GM19023 (cell line): Measurements from ENCODE around the gene SCT.

Experiments used
- ATAC-seq: cut with Tn5 transposase; IDR thresholded peaks from one replicate; pipeline ENCODE4 v1.9.1; 2021; ENCODE audit warnings: mild to moderate bottlenecking, moderate library complexity; ENCODE audit not compliant: unreplicated experiment

Gene SCT

GRCh38 chr11:611001-611996 lies 15.7 kb downstream of the SCT start:
- no peak for ATAC-seq

- no peak for ATAC-seq
Observed at GRCh38 chr11:610146-610801, 16.7 kb downstream of the SCT start.

- no peak for ATAC-seq
Observed at GRCh38 chr11:609341-609811, 17.6 kb downstream of the SCT start.

GRCh38 chr11:608791-609251 lies 18.2 kb downstream of the SCT start:
- no peak for ATAC-seq

GRCh38 chr11:607971-608659 lies 18.9 kb downstream of the SCT start:
- ATAC-seq: no peak

GRCh38 chr11:607020-607780 lies 19.8 kb downstream of the SCT start:
- no peak for ATAC-seq

GRCh38 chr11:606245-606644 lies 20.7 kb downstream of the SCT start:
- no peak for ATAC-seq

GRCh38 chr11:605286-606129 lies 21.5 kb downstream of the SCT start:
- no peak for ATAC-seq

GRCh38 chr11:603154-603553 lies 23.8 kb downstream of the SCT start:
- no peak for ATAC-seq

- ATAC-seq: no peak
Observed at GRCh38 chr11:601573-602245, 25.3 kb downstream of the SCT start.

GRCh38 chr11:598005-598680 lies 28.8 kb downstream of the SCT start:
- ATAC-seq: no peak

GRCh38 chr11:597166-597725 lies 29.7 kb downstream of the SCT start:
- no peak for ATAC-seq

- ATAC-seq: no peak
Observed at GRCh38 chr11:596374-596773, 30.6 kb downstream of the SCT start.

- no peak for ATAC-seq
Observed at GRCh38 chr11:595400-595799, 31.6 kb downstream of the SCT start.

GRCh38 chr11:593347-593746 lies 33.6 kb downstream of the SCT start:
- no peak for ATAC-seq

GRCh38 chr11:592918-593317 lies 34.1 kb downstream of the SCT start:
- no peak for ATAC-seq

- no peak for ATAC-seq
Observed at GRCh38 chr11:592501-592900, 34.5 kb downstream of the SCT start.

- ATAC-seq: no peak
Observed at GRCh38 chr11:590997-591396, 36.0 kb downstream of the SCT start.
